ENCODE measurements around the gene DMRT3.

DNA sequence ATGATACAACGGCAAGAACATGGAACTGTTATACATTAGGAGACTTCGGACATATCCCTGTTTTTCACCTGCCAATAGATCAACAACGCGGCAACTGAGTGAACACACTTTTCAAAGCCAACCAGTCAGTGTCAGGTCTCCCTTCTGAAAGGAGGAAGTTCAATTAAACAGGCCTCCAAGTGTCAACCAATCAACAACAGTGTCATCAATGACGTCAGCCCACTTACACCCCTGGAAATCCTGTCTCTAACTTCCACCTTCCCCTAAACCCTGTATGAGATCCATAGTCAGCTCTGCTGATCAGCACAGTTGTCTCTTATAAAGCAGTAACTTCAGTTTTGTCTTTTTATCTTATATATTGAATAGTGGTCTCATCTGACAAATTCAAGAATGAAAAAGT lies 36.6 kb downstream of the DMRT3 start:
- no peak for TF ChIP-seq CTCF (IDR thresholded peaks at IDR 0.05)
- TF ChIP-seq POLR2A (IDR thresholded peaks at IDR 0.05): no peak
